ENCODE results near the gene HEXD.

- TF ChIP-seq CTCF (IDR thresholded peaks at IDR 0.05; ENCODE audit: borderline replicate concordance, extremely low read depth, low read length, poor library complexity, severe bottlenecking), result no peak
- TF ChIP-seq EZH2 (IDR thresholded peaks at IDR 0.05; ENCODE audit: borderline replicate concordance, low read depth, low read length, severe bottlenecking), result no peak
These were observed 31.8 kb upstream of the HEXD start for GRCh38 chr17:82386255-82386831.

All from DND-41 (cell line).